SU-DHL-6 (cell line): ENCODE results near the gene RABL2B.

Experiments used
- H2AFZ ChIP-seq: fragments of 200-600 bp; sonication (generic); 2 replicates; pipeline ENCODE4 v1.6.1; 2014; ENCODE audit warnings: low read depth, mild to moderate bottlenecking, moderate library complexity, mixed read lengths, antibody characterized with exemption, low read length; ENCODE audit not compliant: severe bottlenecking
- H3F3A ChIP-seq: fragments of 200-600 bp; shearing (Covaris generic); 2 replicates; pipeline ENCODE4 v1.6.0; 2016; ENCODE audit warnings: antibody characterized with exemption, mild to moderate bottlenecking; ENCODE audit not compliant: insufficient read depth
- H3K27ac ChIP-seq: fragments of 200-600 bp; sonication (generic); 2 replicates; pipeline ENCODE4 v1.5.1; 2016; ENCODE audit warnings: low read depth, mild to moderate bottlenecking, low read length, moderate library complexity, mixed read lengths
- H3K27me3 ChIP-seq: fragments of 200-600 bp; sonication (generic), shearing (Covaris generic); 2 replicates; pipeline ENCODE4 v1.6.0; 2014; ENCODE audit warnings: mild to moderate bottlenecking, low read length
- H3K36me3 ChIP-seq: fragments of 200-600 bp; sonication (generic); 2 replicates; pipeline ENCODE4 v1.6.1; 2014; ENCODE audit warnings: mild to moderate bottlenecking, low read length, mixed read lengths
- H3K4me2 ChIP-seq: fragments of 300-600, 200-600 bp; shearing (Covaris generic), sonication (generic); 2 replicates; pipeline ENCODE4 v1.6.0; 2014; ENCODE audit warnings: low read length, low read depth, mild to moderate bottlenecking; ENCODE audit not compliant: poor library complexity, severe bottlenecking
- H3K4me3 ChIP-seq: fragments of 200-600 bp; sonication (generic); 2 replicates; pipeline ENCODE4 v1.5.1; 2014; ENCODE audit warnings: antibody characterized with exemption, low read length, mild to moderate bottlenecking, mixed read lengths; ENCODE audit not compliant: insufficient read depth, poor library complexity, severe bottlenecking
- H3K79me2 ChIP-seq: fragments of 200-600 bp; sonication (generic); 2 replicates; pipeline ENCODE4 v1.6.1; 2014; ENCODE audit warnings: mild to moderate bottlenecking, low read length, moderate library complexity; ENCODE audit not compliant: insufficient read depth
- H3K9ac ChIP-seq: fragments of 200-600 bp; sonication (generic); 2 replicates; pipeline ENCODE4 v1.7.0; 2014; ENCODE audit warnings: mild to moderate bottlenecking, low read length
- H3K9me2 ChIP-seq: fragments of 200-600 bp; sonication (generic); replicated peaks from 2 replicates; pipeline ENCODE4 v1.6.1; 2014; ENCODE audit warnings: low read length; ENCODE audit not compliant: insufficient read depth
- H3K9me3 ChIP-seq: fragments of 200-600 bp; sonication (generic); 2 replicates; pipeline ENCODE4 v1.6.1; 2014; ENCODE audit warnings: low read length, mixed read lengths; ENCODE audit not compliant: insufficient read depth
- H4K20me1 ChIP-seq: fragments of 200-600 bp; sonication (generic); 2 replicates; pipeline ENCODE4 v1.6.1; 2014; ENCODE audit warnings: low read depth, mild to moderate bottlenecking, antibody characterized with exemption, low read length, moderate library complexity, mixed read lengths
- CTCF ChIP-seq: fragments of 200-600 bp; sonication (generic); IDR thresholded peaks from one replicate; pipeline ENCODE4 v1.5.1; 2017; ENCODE audit warnings: antibody characterized with exemption, mild to moderate bottlenecking, low read length, moderate library complexity; ENCODE audit not compliant: insufficient read depth, poor library complexity, severe bottlenecking
- EZH2phosphoT487 ChIP-seq: fragments of 200-600 bp; sonication (generic), shearing (Covaris generic); conservative IDR thresholded peaks from 2 replicates; pipeline ENCODE4 v1.6.1; 2018; ENCODE audit warnings: mild to moderate bottlenecking, antibody characterized with exemption, low read length, moderate library complexity, mixed read lengths

The RABL2B gene

DNA sequence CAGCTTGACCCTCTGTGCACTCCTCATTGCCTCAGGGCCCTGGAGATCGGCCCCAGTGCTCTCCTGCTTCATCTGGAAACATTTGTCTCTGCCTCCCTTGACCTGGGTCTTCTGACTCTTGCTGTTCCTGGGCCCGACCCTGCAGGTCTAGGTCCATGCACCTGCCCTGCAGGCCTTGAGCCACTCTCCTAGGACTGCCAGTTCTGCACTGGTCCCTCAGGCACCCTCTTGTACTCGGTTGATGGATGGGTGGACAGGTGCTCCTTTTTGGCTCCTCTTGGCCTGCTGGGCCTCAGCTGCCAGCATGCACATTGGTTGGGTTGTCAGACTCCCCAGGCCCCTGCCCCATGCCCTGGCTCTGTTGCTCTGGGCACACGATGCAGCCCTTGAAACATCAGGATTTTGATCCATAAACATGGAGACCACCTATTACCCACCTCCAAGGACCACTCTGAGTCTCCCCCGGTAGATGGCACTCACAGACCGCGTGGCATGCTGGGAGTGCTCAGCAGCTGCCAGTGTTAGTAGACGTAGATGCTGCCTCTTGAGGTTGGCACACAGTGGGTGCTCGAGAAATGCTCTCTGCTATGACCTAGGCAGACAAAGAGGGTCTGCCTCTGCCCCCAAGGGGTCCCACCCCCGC lies 65.6 kb downstream of the RABL2B start:
- no peaks in the 10 kb centered on the region for H3K36me3 ChIP-seq
- no peaks in the 10 kb centered on the region for H4K20me1 ChIP-seq
- H3K27me3 ChIP-seq, result no peaks in the 10 kb centered on the region
- H3K9ac ChIP-seq, result no peak overlapping the region
- no peaks in the 10 kb centered on the region for H3K9me2 ChIP-seq
- H3K27ac ChIP-seq, result no peak overlapping the region
- no peak overlapping the region for H2AFZ ChIP-seq
- no peaks in the 10 kb centered on the region for H3K79me2 ChIP-seq
- no peaks in the 10 kb centered on the region for H3K9me3 ChIP-seq
- H3F3A ChIP-seq, result no peaks in the 10 kb centered on the region
- TF ChIP-seq CTCF (peak; percentile 38), EZH2phosphoT487 (no peak)
- no peak overlapping the region for H3K4me3 ChIP-seq
- H3K4me2 ChIP-seq, result no peak overlapping the region
